ENCODE data around the gene GCNA.
"Not testable (repeated sequence)": the region's sequence is repeated elsewhere in the genome, so short reads cannot be mapped to it uniquely, and the experiment has no call there.

The GCNA gene

GRCh38 chrX:71640002-71640401 lies 61.8 kb downstream of the GCNA start:
- DNase-seq (ENCODE audit: low read depth), result no peak

- not testable (repeated sequence) for DNase-seq (ENCODE audit: low read depth)
Observed at GRCh38 chrX:71644406-71644805, 66.2 kb downstream of the GCNA start.

DNA sequence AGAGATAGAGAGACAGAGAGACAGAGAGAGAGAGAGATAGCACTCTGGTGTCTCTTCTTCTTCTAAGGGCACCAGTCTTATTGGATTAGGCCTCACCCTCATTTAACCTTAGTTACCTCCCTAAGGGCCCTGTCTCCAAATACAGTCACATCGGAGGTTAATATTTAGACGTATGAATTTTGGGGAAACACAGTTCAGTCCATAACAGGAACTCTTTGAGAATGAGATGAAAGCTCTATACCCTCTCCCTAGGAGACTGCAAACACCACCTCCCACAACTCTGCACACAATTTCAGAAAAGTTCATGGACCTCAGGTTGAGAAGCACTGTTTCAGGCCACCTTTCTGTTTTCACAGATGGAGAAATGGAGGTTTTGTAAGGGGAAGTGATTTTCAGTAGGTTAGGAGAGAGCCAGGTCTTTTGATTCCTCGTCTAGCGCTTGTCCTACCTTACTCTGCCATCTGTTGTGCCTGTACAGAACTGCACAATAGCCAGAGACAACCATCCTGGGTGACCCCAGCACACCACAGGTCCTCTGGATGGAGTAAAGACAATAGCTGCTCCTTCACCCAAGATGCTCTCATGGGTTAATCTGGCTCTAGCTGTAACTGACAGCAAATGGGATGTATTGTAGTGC lies 72.2 kb downstream of the GCNA start:
- no peak for DNase-seq (ENCODE audit: low read depth)

DNA sequence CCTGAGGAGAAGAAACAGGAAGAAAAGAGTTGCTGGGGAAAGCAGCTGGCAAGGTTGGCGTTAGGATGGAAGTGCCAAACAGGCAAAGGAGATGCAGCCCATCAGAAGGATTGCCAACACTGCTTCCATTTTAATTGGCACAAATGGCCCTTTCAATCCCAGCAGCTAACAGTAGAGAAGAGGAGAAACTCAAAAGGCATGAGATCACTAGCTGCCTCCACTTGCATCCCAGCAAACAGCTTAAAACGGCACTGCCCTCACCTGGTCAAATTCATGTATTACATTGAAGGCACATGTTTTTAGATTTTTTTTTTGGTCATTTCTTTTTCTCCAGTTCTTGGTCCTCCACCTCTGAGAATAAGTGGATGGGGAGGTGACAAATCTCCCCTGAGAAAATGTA lies 74.2 kb downstream of the GCNA start:
- DNase-seq (ENCODE audit: low read depth), result no peak

GRCh38 chrX:71653344-71653743 lies 75.1 kb downstream of the GCNA start:
- no peak for DNase-seq (ENCODE audit: low read depth)

GRCh38 chrX:71657267-71657666 lies 79.0 kb downstream of the GCNA start:
- DNase-seq (ENCODE audit: low read depth), result no peak

DNA sequence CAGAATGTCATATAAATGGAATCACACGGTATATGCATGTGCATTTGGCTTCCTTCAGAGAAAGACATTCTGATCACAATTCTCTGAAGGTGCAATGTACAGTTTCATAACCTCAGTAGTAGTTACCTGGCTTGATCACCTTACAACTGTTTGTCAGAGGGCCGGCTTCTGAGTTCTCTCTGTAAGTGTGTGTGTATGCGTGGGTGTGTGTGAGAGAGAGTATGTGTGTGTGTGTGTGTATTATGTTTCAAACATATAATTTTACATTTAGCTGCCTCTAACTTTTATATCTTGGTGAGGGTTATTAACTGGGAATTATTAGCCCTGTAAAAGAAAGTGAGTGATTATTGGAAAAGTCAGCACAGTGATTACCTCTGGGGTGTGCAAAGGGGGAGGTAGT lies 81.1 kb downstream of the GCNA start:
- DNase-seq (ENCODE audit: low read depth), result no peak

DNA sequence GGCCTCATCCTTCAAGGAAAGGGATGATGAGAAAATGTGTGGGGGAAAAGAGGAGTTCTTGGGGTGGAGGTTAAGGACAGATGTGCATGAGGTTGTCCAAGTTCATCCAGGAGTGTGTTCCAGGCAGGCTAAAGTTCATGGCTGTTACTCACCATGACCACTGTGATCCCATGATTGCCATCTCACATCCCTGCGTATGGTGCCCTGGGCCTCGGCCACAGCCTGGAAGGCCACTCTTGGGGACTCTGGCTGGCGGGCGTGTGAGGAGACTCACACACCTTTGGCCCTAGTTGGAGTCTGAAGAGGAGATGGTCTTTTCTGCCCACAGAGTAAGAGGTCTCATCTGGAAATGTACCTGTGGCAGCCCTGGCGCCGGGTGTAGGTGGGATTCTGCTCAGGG lies 81.7 kb downstream of the GCNA start:
- DNase-seq (ENCODE audit: low read depth), result no peak

- no peak for DNase-seq (ENCODE audit: low read depth)
Observed at GRCh38 chrX:71660562-71661416, 82.6 kb downstream of the GCNA start.

- no peak for DNase-seq (ENCODE audit: low read depth)
Observed at GRCh38 chrX:71661919-71662318, 83.7 kb downstream of the GCNA start.

- not testable (repeated sequence) for DNase-seq (ENCODE audit: low read depth)
Observed at GRCh38 chrX:71662654-71663053, 84.4 kb downstream of the GCNA start.
